Measurements from ENCODE around the gene PAPSS2.
"Not testable (repeated sequence)": the region's sequence is repeated elsewhere in the genome, so short reads cannot be mapped to it uniquely, and the experiment has no call there.

PAPSS2 gene

DNA sequence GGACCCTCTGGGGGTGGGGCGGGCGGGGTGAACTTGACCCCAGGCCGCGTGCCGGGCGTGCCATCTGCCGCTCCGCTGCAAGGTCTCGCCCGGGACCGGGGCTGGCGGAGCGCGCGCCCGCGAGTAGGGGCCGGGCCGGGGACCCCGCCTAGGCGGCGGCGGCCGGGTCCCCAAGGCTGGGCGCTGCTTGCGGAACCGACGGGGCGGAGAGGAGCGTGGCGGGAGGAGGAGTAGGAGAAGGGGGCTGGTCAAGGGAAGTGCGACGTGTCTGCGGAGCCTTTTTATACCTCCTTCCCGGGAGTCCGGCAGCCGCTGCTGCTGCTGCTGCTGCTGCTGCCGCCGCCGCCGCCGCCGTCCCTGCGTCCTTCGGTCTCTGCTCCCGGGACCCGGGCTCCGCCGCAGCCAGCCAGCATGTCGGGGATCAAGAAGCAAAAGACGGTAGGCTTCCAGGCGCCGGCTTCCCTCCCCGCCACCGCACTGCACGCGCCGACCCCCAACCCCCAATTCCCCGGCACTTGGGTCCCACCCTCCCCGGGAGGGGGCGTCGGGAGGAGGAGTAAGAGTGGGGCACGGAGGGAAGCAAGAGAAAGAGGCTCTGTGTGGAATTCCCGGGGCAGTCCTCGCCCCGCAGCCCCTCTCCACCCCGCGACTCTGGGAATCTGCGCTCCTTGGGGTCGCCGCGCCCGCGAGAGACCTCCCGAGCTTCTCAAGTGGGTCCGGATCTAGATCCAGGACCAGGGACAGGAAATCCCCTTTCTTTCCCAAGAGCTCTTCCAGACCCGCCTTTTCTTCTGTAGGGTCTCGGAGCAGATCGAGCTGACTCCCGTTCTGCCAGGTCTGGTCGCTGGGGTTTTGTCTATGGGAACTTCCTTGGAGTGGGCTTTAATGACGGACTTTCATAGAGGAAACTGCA is at the start of gene PAPSS2:
PAPSS2 (plus strand) TSS at position 308 of the 913 bp plus-strand sequence; CDS start at position 412, 104 bp downstream.
- DNase-seq: peak; percentile 32

DNA sequence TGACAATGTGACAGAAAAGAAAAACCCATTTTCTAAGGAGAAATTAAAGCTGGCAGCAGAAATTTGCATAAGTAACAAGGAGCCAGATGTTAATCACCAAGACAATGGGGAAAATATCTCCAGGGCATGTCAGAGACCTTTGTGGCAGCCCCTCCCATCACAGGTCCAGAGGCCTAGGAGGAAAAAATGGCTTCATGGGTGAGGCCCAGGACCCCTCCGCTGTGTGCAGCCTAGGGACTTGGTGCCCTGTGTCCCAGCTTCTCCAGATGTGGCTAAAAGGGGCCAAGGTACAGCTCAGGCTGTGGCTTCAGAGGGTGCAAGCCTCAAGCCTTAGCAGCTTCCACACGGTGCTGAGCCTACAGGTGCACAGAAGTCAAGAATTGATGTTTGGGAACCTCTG is 48.3 kb upstream of the PAPSS2 start:
- DNase-seq: not testable (repeated sequence)

DNA sequence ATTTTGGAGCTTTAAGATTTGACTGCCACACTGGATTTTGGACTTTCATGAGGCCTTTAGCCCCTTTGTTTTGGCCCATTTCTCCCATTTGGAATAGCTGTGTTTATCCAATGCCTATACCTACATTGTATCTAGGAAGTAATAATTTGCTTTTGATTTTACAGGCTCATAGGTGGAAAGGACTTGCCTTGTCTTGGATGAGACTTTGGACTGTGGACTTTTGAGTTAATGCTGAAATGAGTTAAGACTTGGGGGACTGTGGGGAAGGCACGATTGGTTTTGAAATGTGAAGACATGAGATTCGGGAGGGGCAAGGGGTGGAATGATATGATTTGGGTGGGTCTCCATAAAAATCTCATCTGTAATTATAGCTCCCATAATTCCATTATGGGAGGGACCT is 47.6 kb upstream of the PAPSS2 start:
- DNase-seq: no peak

DNA sequence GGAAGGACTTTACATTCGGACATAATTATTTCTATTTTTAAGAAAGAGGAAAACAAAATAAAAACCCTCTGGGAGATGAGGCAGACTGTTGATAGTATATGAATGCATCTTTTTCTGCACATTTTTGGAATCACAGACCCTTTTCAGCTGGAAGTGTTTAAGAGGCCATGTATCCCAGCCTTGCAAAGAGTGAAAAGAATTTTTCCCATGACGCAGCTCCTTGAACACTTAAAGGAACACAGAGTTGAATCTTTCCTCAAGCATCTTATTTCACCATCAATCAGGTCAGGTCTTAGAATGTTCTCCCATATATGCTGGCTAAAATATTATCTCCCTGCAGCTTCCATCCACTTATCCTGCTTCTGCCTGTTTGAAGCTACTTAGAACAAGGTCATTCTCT is 45.9 kb upstream of the PAPSS2 start:
- no peak for DNase-seq

DNA sequence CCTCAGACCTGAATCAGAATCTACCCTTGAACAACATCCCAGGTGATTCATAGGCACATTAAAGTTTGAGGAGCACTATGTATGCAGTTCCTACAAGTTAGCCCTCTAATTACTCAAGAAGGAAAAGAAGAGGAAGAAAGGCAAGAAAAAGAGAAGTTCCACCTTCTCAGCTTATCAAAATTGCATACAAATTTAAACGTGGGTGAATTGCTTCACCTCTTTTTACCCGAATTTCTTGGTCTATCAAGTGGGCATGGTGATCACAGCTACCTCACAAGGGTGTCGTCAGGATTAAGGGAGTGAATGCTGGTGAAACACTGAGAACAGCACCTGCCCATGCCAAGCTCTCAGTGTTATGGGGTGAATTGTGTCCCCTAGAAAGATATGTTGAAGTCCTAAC is 43.8 kb upstream of the PAPSS2 start:
- no peak for DNase-seq

DNA sequence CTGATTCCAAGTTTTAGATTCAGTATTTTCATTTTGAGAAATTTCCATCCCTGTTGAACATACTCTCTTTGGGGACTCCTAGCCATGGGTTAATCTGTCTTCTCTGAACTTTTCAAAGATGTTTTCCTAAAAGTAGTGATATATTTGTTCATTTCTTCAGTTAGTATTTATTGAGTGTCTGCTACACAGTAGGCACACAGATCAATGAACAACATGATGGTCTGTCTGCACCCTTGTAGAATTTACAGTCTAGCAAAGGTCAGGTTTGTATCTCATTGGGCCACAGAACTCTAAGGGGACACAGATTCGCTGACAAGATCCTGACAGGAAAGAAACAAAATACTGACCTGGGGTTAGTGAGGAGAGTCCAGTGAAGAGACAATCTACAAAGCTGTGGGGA is 42.2 kb upstream of the PAPSS2 start:
- no peak for DNase-seq

DNA sequence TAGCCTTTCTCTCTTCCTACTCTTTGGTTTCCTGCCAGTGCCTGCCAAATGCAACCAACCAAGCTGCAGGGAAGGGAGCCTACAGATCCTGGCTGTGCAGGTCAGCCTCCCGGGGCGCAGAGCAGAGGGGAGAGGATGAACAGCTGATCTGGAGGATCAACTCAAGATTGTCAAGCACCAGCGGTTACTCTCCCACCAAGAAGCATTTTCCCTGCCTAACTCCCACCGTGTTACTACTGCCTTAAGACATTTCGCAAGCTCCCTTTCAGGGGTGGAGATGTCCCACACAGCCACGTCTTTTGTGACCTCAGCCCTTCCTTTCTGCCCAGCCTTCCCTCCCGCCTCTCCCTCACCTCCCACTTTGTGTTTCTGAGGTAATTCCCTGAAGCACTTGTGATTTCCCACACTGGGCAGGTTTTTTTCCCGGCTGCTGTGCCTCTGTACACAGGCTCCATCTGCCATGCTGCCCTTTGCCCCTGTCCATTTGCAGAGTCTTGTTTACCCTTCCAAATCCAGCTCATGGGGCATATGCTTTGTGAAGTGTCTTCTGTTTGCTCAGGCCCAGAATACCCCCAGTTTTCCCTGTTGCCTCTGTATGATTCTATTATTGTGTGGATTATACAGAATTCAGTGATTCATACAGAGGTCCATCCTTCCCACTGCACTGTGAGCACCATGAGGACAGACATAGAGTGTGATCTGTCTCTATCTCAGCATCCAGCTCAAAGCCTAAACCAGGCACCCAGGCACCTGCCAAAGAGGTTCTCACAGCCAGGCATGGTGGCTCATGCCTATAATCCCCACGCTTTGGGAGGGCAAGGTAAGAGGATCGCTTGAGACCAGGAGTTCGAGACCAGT is 40.9 kb upstream of the PAPSS2 start:
- DNase-seq: no peak

DNA sequence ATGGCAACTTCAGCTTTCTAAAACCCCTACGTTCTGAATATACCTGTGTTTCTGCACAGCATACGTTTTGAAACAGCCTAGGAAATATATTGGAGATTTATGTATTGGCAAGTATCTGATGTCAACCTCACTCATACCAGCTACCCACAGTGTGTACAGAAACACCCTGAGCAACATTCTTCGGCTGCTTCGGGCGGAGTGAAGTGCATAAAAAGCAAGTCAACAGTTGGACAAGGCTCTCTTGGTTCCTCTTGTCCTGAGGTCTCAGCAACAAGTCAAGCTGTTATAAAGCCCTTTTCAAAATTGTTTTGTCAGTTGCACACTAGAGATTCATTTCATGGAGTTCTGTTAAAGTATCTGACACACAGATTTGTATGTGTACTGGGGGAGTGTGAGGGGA is 40.0 kb upstream of the PAPSS2 start:
- DNase-seq: no peak

DNA sequence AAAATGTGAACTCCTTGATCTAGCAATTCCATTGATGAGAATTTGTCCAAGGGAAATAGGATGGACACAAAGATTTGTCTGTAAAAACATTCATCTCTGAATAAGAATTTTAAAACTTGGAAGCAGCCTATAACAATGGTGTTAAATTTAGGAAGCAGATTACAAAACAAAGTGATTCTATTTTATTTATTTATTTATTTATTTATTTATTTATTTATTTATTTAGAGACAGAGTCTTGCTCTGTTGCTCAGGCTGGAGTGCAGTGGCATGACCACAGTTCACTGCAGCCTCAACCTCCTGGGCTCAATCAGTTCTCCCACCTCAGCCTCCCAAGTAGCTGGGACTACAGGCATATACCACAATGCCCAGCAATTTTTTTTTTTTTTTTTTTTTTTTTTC is 38.2 kb upstream of the PAPSS2 start:
- not testable (repeated sequence) for DNase-seq

DNA sequence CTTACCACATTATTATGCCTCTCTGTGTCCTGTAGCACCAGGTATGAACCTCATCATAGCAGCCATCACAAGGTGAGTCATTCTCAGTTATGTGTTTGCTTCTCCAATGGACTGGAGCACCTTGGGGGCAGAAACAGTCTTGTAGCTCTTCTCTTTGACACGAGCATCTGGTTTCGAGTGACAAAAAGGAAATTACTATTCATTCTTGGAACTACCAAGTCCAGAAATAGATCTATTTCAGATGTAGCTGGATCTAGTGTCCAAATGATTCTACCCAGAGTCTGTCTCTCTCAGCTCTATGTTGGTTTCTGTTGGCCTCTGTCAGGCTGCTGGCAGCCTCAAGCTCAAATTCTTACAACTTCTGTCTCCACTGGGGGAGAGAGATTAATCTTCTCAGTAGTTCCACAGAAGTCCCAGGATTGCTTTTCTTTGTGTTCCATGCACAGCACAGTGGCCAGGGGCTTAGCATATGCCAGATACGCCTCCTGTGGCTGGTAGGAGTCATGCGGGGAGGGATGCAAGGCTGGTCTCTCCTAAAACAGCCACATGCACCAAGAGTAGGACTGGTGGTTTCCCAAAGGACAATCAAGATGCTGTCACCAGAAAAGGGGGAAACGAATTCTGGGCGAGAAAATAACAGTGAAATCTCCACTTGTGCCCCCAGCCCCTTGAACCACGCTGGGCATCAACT is 37.2 kb upstream of the PAPSS2 start:
- no peak for DNase-seq

DNA sequence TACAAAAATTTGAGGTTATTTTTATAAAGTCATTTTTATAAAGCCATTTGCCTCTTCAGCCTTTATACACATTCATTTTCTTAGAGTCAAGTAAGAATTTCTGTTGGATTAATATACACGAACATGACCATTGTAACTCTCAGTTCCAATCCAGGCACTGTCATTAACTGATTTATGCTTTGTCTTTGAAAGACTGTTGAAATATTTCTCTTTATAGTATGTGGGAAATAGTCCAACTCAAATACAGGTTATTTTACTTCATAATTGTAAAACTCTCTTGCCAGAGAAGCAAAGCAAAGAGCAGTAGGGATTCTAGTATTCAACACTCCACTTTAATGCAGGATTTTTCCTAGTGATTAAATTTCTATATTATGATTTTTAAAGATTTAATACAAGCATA is 36.5 kb upstream of the PAPSS2 start:
- DNase-seq: no peak

DNA sequence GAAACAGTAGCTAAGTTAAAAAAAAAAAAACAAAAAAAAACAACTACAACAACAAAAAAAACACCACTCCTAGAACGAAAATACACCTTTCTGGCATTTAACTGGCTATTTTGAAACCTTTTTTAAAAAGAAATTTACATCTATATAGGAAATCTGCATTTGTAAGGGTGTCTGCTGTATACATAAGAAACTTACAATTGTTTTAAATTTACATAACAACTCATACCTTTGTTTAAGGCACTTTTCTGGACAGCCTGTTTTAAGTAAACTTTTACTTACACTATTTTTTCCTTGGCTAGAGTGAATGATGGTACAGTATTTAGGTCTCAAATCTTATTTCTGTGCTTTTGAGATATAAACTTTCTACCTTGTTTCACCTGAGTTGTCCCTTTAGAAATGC is 34.0 kb upstream of the PAPSS2 start:
- DNase-seq: no peak

DNA sequence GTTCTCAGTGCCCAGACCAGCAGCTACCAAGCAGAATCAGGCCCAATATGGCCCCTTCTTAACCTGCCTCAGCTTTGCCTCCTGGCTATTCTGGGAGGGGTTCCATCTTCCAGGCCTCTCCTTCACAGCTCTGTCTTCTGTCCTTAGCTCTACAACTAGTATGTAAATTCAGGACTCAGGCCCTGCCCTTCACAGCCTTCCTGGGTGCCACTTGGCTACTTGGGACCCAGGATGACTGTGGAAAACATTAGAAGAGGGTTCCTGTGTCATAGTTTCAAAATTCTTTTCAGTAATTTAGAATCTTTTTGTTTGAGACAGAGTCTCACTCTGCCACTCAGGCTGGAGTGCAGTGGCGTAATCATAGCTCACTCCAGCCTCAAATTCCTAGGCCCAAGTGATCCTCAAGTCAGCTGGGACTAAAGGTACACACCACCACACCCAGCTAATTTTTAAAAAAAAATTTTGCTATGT is 33.2 kb upstream of the PAPSS2 start:
- no peak for DNase-seq

DNA sequence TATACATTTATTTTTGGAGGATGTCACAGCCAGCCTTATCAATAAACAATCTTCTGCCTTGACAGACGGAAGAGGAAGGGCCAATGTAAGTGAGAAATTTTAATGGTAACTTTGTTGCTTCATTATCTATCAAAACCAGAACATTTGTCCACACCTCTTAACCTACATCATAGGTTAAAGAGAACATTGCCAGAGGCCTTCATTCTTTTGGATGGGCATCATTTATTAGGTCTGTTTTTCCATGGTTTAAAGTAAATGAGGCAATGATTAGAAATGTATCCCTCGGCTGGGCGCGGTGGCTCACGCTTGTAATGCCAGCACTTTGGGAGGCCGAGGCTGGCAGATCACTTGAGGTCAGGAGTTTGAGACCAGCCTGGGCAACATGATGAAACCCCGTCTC is 29.5 kb upstream of the PAPSS2 start:
- DNase-seq: no peak

DNA sequence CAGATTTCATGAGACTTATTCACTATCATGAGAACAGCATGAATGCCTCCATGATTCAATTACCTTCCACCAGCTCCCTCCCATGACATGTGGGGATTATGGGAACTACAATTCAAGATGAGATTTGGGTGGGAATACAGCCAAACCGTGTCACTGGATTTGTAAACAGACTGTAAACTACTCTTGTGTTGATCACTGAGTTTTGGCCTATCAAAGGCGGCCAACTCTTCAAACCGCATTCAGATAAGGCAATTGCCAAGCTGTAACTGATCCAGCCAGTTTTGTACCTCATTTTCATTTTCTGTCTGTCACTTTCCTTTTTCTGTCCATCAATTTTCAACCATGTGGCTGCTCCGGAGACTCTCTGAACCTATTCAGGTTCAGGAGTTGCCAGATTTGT is 27.2 kb upstream of the PAPSS2 start:
- DNase-seq: no peak

DNA sequence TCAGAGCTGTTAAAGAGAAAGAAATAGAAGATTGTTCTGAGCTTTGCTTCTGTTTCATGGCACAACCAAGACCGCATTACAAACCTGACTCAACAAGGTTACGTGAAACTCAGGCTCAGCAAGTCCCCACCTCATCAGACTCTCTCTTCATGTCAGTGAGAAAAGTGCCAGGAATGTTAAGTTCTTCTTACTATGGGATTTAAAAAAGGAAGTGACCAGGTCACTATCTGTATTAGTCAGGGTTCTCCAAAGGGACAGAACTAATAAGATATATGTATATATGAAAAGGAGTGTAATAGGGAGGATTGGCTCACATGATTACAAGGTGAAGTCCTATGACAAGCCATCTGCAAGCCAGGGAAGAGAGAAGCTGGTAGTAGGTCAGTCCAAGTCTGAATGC is 25.4 kb upstream of the PAPSS2 start:
- no peak for DNase-seq

DNA sequence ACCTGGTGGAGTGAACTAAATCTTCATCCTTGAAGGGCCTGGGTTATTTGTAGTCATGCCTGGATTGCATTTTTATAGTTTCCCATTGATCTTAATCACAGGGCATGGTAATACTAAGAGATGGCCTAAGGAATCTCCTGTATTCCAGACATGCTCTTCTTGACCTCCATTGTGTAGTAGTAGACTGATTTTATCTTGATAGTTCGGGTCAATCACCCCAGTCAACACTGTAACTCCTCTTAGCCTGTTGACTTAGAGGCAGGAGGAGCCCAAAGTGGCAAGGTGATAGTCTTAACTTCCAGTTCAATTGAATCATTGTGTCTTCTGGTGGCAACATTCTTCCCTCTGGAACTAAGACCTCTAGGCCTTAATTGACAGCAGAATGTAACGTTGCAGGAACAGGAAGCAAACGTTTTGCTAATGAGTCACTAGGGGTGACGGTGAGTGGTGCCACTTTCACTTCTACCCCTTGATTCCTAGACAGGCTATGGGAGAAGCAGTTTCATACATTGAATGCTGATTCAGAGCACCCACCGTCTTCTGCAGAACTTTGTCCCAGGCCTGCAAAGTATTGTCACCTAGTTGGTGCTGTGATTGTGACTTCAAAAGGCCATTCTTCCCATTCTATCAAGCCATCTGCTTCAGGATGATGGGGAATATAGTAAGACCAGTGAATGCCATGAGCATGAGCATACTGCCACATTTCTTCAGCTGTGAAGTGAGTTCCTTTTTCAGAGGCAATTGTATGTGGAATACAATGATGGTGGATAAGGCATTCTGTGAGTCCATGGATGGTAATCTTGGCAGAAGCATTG is 24.0 kb upstream of the PAPSS2 start:
- DNase-seq: no peak

DNA sequence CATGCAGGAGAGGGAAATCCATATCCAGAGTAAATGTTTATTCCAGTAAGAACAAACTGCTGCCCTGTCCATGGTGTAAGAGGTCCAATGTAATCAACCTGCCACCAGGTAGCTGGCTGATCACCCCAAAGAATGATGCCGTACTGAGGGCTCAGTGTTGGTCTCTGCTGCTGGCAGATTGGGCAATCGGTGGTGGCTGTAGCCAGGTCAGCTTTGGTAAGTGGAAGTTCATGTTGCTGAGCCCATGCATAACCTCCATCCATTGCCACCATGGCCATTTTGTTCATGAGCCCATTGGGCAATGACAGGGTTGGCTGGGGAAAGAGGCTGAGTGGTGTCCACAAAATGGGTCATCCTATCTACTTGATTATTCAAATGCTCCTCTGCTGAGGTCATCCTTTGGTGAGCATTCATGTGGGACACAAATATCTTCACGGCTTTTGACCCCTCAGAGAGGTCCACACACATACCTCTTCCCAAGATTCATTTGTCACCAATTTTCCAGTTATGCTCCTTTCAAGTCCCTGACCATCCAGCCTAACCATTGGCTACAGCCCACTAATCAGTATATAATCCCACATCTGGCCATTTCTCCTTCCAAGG is 23.3 kb upstream of the PAPSS2 start:
- DNase-seq: no peak

DNA sequence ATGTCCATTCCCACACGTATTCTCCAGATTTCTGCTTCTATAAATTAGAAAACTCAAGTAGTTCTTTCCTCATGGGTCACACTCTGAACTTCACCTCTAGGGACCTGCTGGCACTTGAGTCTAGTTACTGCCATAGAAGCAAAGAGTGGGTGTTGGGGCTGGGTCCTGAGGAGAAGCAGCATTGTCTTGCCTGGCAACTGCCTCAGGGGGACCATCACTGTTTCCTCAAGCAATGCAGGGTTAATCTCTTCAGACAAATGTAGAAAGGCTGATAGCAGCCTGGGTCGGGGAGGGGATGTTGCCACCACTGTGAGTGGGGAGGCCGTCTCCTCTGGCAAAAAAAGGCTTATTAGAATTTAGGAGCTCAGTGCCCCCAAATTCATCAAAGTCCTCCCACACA is 20.2 kb upstream of the PAPSS2 start:
- no peak for DNase-seq

DNA sequence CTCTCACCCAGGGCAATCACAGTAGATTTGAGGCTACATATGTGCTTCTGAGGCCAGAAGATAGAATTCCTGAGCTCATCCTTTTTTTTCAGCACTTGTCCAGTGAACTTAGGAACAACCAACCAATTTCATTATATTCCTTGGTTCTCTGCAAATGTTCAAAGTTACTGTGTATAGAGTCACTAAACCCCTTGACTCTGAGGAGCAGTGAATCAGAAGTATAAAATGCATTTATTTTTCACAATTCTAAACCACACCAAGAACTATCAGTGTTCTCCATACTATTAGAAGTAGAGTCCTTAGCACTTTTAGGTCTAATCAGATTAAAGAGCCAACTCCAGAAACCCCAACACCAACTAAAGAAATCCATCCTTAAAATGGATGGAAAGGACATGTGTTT is 19.6 kb upstream of the PAPSS2 start:
- DNase-seq: no peak

DNA sequence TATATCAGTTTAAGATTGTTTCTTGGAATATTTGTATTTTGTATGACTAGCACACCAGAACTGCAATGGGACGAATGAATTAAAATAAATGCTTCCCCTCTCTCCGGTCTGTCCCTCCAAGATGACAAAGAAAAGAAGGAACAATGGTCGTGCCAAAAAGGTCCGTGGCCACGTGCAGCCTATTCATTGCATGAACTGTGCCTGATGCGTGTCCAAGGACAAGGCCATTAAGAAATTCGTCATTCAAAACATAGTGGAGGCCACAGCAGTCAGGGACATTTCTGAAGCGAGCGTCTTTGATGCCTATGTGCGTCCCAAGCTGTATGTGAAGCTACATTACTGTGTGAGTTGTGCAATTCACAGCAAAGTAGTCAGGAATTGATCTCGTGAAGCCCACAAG is 17.2 kb upstream of the PAPSS2 start:
- no peak for DNase-seq

DNA sequence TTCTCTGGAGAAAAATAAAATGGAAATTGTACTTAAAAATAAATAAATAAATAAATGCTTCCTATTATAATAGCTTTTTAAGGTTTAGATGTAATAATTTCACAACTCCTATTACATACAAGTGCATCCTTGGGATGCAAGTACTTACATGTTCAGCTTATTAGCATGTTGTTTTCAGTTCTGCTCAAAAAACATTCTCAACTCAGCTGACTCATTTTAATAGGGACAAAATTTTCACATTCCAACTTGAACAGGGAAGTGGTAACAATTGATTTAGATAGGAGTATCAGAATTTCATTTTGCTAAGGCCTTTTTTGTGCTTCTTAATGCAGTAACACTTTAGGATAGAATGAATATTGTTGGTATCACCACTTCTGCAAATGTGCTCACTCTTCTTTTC is 16.7 kb upstream of the PAPSS2 start:
- DNase-seq: no peak
